EL (cell line): Measurements from ENCODE around the gene OR51E2.

Experiments
- DNase-seq: peaks from one replicate; pipeline ENCODE4 v3.0.0-alpha.2; 2016

The OR51E2 gene

GRCh38 chr11:4662876-4663275, 34.8 kb downstream of the OR51E2 start:
- DNase-seq: no peak

DNA sequence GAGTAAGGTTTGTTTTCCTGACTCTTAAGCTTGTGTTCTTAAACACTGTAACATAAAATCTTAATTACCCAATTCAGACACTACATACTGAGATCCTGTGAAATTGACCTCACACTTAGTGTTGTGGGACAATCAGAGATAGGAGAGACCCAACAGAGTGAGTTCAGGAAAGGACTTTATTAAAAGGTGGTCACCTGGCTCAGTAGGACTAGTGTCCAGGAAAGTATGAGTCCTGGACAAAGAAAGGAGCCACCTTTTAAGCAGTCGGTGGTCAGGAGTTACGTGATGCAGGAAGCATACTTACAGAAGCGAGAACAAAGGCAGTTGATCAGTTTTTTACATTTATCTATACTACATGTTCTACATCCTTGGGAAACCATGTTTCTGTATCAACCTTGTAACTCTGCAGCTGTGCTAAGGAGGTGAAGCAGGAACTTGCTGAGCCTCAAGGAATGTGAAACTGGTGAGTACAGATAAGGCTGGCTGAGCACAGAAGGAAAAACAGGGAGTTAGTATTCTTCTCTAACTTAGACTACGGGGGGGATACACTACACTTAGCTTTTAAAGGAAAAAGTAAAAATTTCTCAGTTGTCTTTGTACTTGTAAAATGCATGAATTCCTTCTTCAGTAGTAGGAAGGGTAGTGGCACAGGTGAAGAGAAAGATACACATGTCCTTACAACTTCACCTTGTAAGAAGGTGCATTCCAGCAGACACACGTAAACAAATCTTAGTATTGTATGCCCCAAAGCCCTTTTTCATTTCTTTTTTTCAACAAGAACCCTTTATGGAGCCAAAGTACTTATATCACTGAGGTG, 38.8 kb downstream of the OR51E2 start:
- no peak for DNase-seq

DNA sequence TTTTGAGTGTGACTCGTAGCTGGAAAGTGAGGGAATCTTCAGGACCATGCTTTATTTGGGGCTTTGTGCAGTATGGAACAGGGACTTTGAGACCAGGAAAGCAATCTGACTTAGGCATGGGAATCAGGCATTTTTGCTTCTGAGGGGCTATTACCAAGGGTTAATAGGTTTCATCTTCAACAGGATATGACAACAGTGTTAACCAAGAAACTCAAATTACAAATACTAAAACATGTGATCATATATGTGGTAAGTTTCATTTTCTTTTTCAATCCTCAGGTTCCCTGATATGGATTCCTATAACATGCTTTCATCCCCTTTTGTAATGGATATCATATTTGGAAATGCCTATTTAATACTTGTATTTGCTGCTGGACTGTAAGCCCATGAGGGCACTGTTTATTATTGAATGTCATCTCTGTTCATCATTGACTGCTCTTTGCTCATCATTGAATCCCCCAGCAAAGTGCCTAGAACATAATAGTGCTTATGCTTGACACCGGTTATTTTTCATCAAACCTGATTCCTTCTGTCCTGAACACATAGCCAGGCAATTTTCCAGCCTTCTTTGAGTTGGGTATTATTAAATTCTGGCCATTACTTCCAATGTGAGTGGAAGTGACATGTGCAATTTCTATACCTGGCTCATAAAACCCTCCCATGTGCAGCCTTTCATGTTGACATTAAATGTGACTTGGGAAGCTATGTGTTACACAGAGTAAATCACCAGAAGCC, 42.9 kb downstream of the OR51E2 start:
- DNase-seq: no peak

- no peak for DNase-seq
Measured at GRCh38 chr11:4647766-4648165, 49.9 kb downstream of the OR51E2 start.

DNA sequence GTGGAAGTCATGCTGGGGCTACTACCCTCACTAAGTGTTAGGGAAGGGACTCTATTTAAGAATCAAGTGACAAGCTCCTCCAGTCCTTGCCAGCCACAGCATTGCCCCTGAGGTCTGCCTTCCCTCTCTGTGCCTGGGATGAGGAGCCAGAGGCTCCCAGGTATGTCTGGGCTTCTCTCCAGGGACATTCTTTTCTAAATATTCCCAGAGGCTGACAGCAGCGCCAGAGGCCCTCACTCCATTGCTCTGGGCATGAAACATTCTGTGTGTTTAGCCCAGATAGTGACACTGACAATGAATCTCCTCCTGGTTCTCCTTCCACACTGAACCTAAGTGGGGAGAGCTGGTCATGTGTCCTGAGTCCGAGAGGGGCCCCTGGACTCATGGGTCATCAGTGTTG, 51.7 kb downstream of the OR51E2 start:
- no peak for DNase-seq

DNA sequence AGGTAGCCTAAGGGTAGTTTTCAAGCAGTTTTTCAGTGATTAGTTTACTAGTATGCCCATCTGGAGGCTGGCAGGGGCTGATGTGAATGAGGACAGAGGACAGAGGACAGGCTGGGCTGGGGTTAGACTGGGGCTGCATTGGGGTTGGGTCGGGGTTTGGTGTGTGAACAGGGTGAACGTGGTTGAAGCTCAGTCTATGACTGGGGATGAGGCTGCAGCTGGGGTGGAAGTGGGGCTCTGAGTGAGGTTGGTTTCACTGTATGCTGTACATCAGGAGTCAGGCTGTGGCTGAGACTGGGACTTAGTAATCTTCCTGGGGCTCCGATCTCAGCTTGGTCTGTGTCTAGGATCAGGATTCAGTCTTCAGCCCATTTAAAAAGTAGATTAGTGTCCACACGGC, 53.4 kb downstream of the OR51E2 start:
- no peak for DNase-seq

GRCh38 chr11:4643682-4644081, 54.0 kb downstream of the OR51E2 start, which contains the start of gene OR51E1:
TSS of gene OR51E1 (plus strand) at chr11:4643982. CDS start at chr11:4652527, 8,545 bp downstream.
- DNase-seq: no peak

- DNase-seq: peak; percentile 30
Measured at GRCh38 chr11:4643076-4643475, 54.6 kb downstream of the OR51E2 start.

DNA sequence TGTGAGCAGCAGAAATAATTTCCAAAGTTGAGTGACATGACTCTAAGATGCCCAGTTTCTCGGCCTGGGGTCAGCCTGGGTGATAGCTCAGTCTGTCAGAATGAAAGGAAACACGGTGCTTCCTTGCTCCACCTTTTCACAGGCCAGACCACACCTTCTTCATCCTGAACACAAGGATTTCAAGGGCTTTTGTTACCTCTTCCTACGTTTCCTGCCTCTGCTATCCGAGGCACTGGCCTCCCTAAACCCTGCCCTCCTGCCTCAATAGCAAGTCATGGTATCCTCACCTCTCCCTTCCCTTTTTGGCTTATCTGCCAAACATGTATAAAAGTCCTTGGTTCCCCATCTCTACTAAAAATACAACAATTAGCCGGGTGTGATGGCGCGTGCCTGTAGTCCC, 55.6 kb downstream of the OR51E2 start:
- no peak for DNase-seq

GRCh38 chr11:4641501-4641900, 56.2 kb downstream of the OR51E2 start:
- DNase-seq: peak; percentile 12

DNA sequence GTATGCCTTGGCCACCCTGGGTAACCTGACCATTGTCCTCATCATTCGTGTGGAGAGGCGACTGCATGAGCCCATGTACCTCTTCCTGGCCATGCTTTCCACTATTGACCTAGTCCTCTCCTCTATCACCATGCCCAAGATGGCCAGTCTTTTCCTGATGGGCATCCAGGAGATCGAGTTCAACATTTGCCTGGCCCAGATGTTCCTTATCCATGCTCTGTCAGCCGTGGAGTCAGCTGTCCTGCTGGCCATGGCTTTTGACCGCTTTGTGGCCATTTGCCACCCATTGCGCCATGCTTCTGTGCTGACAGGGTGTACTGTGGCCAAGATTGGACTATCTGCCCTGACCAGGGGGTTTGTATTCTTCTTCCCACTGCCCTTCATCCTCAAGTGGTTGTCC, 57.7 kb downstream of the OR51E2 start:
- no peak for DNase-seq

GRCh38 chr11:4637662-4638047, 60.0 kb downstream of the OR51E2 start:
- no peak for DNase-seq

- DNase-seq: peak; percentile 65
Measured at GRCh38 chr11:4636962-4637661, 60.5 kb downstream of the OR51E2 start, which contains the start of gene OR51D1. TSS of gene OR51D1 (plus strand) at chr11:4637477. CDS start at chr11:4639791, 2,314 bp downstream.

DNA sequence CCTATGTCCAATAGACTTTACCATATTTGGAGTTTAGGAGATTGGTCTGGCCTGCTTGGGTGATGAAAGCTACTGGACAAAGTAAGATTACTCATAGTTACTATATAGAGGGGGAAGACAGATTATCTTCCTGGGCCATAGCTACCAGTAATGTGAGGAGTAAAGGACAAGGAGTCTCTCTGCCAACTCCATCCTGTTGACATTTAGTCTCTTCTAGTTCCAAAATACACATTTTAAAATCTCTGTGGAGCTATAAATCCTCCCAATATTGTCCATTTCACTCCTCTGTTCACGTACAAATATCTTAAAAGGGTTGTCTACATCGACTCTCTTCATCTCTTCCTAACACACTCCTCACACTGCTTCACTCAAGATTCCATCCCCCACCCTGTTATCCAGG, 61.5 kb downstream of the OR51E2 start:
- no peak for DNase-seq
